HepG2 (cell line): Measurements from ENCODE around the gene CPXM2. TPM values are rescaled to one million over a fixed set of nuclear protein-coding genes. Genes with fewer than 3 reads are reported as not detected.

Experiments
- ATAC-seq: fragments of 200-7000 bp; cut with Tn5 transposase; 3 replicates; pipeline ENCODE4 v1.9.1; 2020; ENCODE audit warnings: mild to moderate bottlenecking, moderate library complexity
- BruUV-seq: library from RNA; stranded (reverse); fragments of 400-500 nt; replicated peaks from 2 replicates; lab custom pipeline; 2021; lab: Mats Ljungman, UMichigan
- CTCF ChIA-PET: fragments of 300-600 bp; formaldehyde crosslinking; extraction: SDS; loops from one replicate; lab custom pipeline; 2021; ENCODE audit warnings: low total read pairs, inconsistent platforms, low intra/inter-chr PET ratio; lab: Yijun Ruan, JAX
- POLR2A ChIA-PET: fragments of 350-600 bp; sonication (Branson Sonifier 250); formaldehyde crosslinking; loops from one replicate; lab custom pipeline; 2020; ENCODE audit warnings: antibody characterized with exemption, inconsistent platforms; lab: Yijun Ruan, JAX
- DNase-seq: peaks from one replicate; pipeline ENCODE4 v3.0.0-alpha.2; 2015; ENCODE audit warnings: low spot score
- FAIRE-seq: peaks from 3 replicates; lab custom pipeline; 2011; peaks lifted over from hg19 to GRCh38; lab: Jason Lieb, UNC
- H2AFZ ChIP-seq: one replicate; pipeline ENCODE4 v1.6.1; 2011; ENCODE audit warnings: low read length, inconsistent platforms
- H3K27ac ChIP-seq: fragments of 300-600 bp; 3 replicates; pipeline ENCODE4 v1.8.0; 2011; ENCODE audit warnings: mixed run types, mild to moderate bottlenecking, mixed read lengths, low read length, inconsistent platforms; ENCODE audit not compliant: insufficient read depth; ENCODE audit errors: extremely low read length
- H3K27me3 ChIP-seq, 2 experiments: fragments of 200-600 bp in 1 of 2; 2 replicates in 1 of 2; 3 replicates in 1 of 2; pipeline versions ENCODE4 v1.6.0 to v1.8.0; 2011; ENCODE audit warnings: low read length in 2 of 2, mild to moderate bottlenecking in 2 of 2, moderate library complexity in 2 of 2, inconsistent platforms in 1 of 2; ENCODE audit not compliant: insufficient read depth in 2 of 2, control insufficient read depth in 1 of 2
- H3K36me3 ChIP-seq, 2 experiments: fragments of 200-600 bp in 1 of 2; replicated peaks in 1 of 2; 2 replicates in 1 of 2; 3 replicates in 1 of 2; pipeline versions ENCODE4 v1.5.1 to v1.8.0; 2011; ENCODE audit warnings: low read length in 2 of 2, inconsistent platforms in 1 of 2; ENCODE audit not compliant: insufficient read depth in 2 of 2, control insufficient read depth in 1 of 2
- H3K4me1 ChIP-seq: 2 replicates; pipeline ENCODE4 v1.5.1; 2012; ENCODE audit warnings: low read length, inconsistent platforms; ENCODE audit not compliant: insufficient read depth
- H3K4me2 ChIP-seq: 2 replicates; pipeline ENCODE4 v1.6.0; 2011; ENCODE audit warnings: low read depth, low read length, inconsistent platforms
- H3K4me3 ChIP-seq, 3 experiments: fragments of 200-600 bp in 1 of 3; sonication (generic), shearing (Covaris generic) in 1 of 3; replicated peaks in 1 of 3; 2 replicates each; pipeline ENCODE4 v1.5.1; 2011 to 2016; ENCODE audit warnings: low read length in 3 of 3, inconsistent platforms in 2 of 3, low read depth in 2 of 3, mild to moderate bottlenecking in 2 of 3, control low read depth in 1 of 3, mixed read lengths in 1 of 3; ENCODE audit not compliant: insufficient read depth in 1 of 3
- H3K79me2 ChIP-seq: one replicate; pipeline ENCODE4 v1.6.1; 2011; ENCODE audit warnings: low read length, inconsistent platforms; ENCODE audit not compliant: insufficient read depth
- H3K9ac ChIP-seq: 2 replicates; pipeline ENCODE4 v1.6.0; 2011; ENCODE audit warnings: mild to moderate bottlenecking, low read depth, low read length, inconsistent platforms; ENCODE audit not compliant: insufficient read depth
- H3K9me3 ChIP-seq: 2 replicates; pipeline ENCODE4 v1.5.1; 2012; ENCODE audit warnings: mild to moderate bottlenecking, low read length
- H4K20me1 ChIP-seq: 2 replicates; pipeline ENCODE4 v1.6.0; 2011; ENCODE audit warnings: inconsistent platforms, mild to moderate bottlenecking, low read length, moderate library complexity; ENCODE audit not compliant: insufficient read depth
- ARNT ChIP-seq: fragments of 450-650 bp; IDR thresholded peaks from 2 replicates; pipeline ENCODE4 v1.6.1; 2017
- SMAD1 ChIP-seq: sonication (generic); formaldehyde crosslinking; IDR thresholded peaks from 2 replicates; pipeline ENCODE4 v1.4.0; 2020; ENCODE audit warnings: missing genetic modification reagents, low read depth, mild to moderate bottlenecking, borderline replicate concordance
- TMF1 ChIP-seq: sonication (generic); formaldehyde crosslinking; IDR thresholded peaks from 2 replicates; pipeline ENCODE4 v1.8.1; 2022; ENCODE audit warnings: low read depth, missing genetic modification reagents
- ZFP36L1 ChIP-seq: sonication (generic); formaldehyde crosslinking; IDR thresholded peaks from 2 replicates; pipeline ENCODE4 v1.8.0; 2022; ENCODE audit warnings: mild to moderate bottlenecking, missing genetic modification reagents, moderate library complexity
- ZNF264 ChIP-seq: sonication (generic); formaldehyde crosslinking; IDR thresholded peaks from 2 replicates; pipeline ENCODE4 v1.4.0; 2020; ENCODE audit warnings: missing genetic modification reagents
- ZNF329 ChIP-seq: sonication (generic); formaldehyde crosslinking; IDR thresholded peaks from 2 replicates; pipeline ENCODE4 v1.9.0; 2021; ENCODE audit warnings: low read depth, mild to moderate bottlenecking, missing genetic modification reagents
- ZNF512B ChIP-seq: sonication (generic); formaldehyde crosslinking; IDR thresholded peaks from 2 replicates; pipeline ENCODE4 v1.5.1; 2020; ENCODE audit warnings: missing genetic modification reagents, mild to moderate bottlenecking, borderline replicate concordance
- ZNF780A ChIP-seq: sonication (generic); formaldehyde crosslinking; IDR thresholded peaks from 2 replicates; pipeline ENCODE4 v1.8.0; 2022; ENCODE audit warnings: mild to moderate bottlenecking, missing genetic modification reagents, moderate library complexity
- WGBS: methylation state at CpG from one replicate; pipeline ENCODE4 v1.1.6; 2017; ENCODE audit warnings: low lambda C conversion rate; 5-methylcytosine and 5-hydroxymethylcytosine counted together
- in situ Hi-C: cut with HindIII; loops from 2 replicates; pipeline ENCODE4 v1.10.0; 2017; ENCODE audit warnings: low pct_unique_long_range_greater_than_20kb; ENCODE audit not compliant: extremely low pct_ligation_motif_present
- intact Hi-C: fragments of 100-400 bp; cut with micrococcal nuclease; formaldehyde crosslinking; loops from one replicate; pipeline ENCODE4 v1.10.0; 2022; ENCODE audit not compliant: unreplicated experiment
- polyA plus RNA-seq, 8 experiments: library from polyadenylated mRNA; depleted of rRNA in 3 of 8; stranded (reverse) in 7 of 8; unstranded in 1 of 8; fragments of >200 nt; fragmentation: Illumina TruSeq in 4 of 8; extraction: Trizol in 4 of 8; gene quantifications; 2 replicates each; pipeline versions ENCODE4 v1.2.1 to v1.2.3, GENCODE V29; 2011 to 2016; ENCODE audit warnings: low read depth in 4 of 8, missing spikeins in 1 of 8, mixed read lengths in 1 of 8; ENCODE audit not compliant: insufficient read depth in 1 of 8
- total RNA-seq, 5 experiments: library from RNA; depleted of rRNA; stranded (reverse); fragments of >200 nt; fragmentation: Illumina TruSeq; extraction: Trizol; gene quantifications; 2 replicates each; pipeline ENCODE4 v1.2.3, GENCODE V29; 2016; ENCODE audit warnings: low read depth in 1 of 5

CPXM2 gene
- total and polyA plus RNA-seq, 2 of the 13 experiments (the other 11 are each of a cell fraction or from before 2014, with no cell fraction given): 0.03 TPM; not detected in 1

GRCh38 chr10:123792248-123792978 lies 99.2 kb downstream of the CPXM2 start (continued):
- no peak for TF ChIP-seq ZNF512B (CRISPR knock-in tag)
- TF ChIP-seq ZNF329: no peak
- TF ChIP-seq SMAD1: no peak

GRCh38 chr10:123790132-123790885 lies 101.3 kb downstream of the CPXM2 start:
- no peak overlapping the region for H3K4me2 ChIP-seq
- no peak overlapping the region for H2AFZ ChIP-seq
- TF ChIP-seq ZNF780A (CRISPR knock-in tag): no peak
- TF ChIP-seq ZFP36L1: no peak
- no peak for TF ChIP-seq ARNT
- TF ChIP-seq TMF1 (CRISPR knock-in tag): no peak
- TF ChIP-seq ZNF264 (CRISPR knock-in tag): no peak
- no peak overlapping the region for H3K4me3 ChIP-seq
- ATAC-seq (no peak), FAIRE-seq (no peak), DNase-seq (no peak)
- no peaks in the 10 kb centered on the region for H3K36me3 ChIP-seq
- CTCF ChIA-PET: no interaction called here
- H4K20me1 ChIP-seq: no peaks in the 10 kb centered on the region
- POLR2A ChIA-PET: no interaction called here
- BruUV-seq: no TSS peak
- H3K27ac ChIP-seq: no peak overlapping the region
- H3K27me3 ChIP-seq: peaks cover 2 to 30% of the 10 kb centered on the region in 2 experiments
- no peaks in the 10 kb centered on the region for H3K9me3 ChIP-seq
- H3K4me1 ChIP-seq: no peaks in the 10 kb centered on the region
- H3K9ac ChIP-seq: no peak overlapping the region
- intact Hi-C loops (no loop called here), in situ Hi-C loops (no loop called here)
- no peaks in the 10 kb centered on the region for H3K79me2 ChIP-seq
- WGBS: 18% methylated on average over 13 of the region's 13 CpGs
